Gastroesophageal sphincter (tissue), 3 donors: ENCODE results near the gene CCNY.

Source experiments
- EP300 ChIP-seq: sonication (generic); formaldehyde crosslinking; IDR thresholded peaks from one replicate; pipeline ENCODE4 v1.6.1; 2017; ENCODE audit warnings: antibody characterized with exemption, mild to moderate bottlenecking
- TF ChIP-seq, protein P1 (sequence below), 4 experiments: fragments of 200-600 bp in 2 of 4; fragments of 450-650 bp in 2 of 4; sonication (generic) in 1 of 4; IDR thresholded peaks; one replicate each; pipeline ENCODE4 v1.5.1; 2017 to 2019; ENCODE audit warnings: antibody characterized with exemption in 4 of 4, mild to moderate bottlenecking in 2 of 4, moderate library complexity in 2 of 4

DNA sequence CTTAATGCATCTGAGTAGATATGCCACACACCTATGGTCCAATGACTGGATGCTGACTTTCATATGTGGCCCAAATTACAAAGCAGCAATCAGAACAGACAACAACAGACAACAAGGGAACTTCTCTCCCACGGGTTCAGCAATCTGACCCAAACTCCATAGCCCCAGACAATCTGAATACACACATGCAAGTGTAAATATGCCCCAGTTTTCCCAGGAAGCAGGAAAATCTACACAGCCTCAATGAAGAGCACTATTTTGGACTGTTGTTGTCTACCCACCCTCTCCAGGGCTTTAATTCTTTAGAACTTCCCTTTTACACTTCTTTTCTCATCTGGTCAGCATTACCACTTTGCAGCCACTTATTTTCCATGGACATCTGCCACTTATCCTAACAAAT is 2.0 kb upstream of the CCNY start:
- TF ChIP-seq, protein P1, sequence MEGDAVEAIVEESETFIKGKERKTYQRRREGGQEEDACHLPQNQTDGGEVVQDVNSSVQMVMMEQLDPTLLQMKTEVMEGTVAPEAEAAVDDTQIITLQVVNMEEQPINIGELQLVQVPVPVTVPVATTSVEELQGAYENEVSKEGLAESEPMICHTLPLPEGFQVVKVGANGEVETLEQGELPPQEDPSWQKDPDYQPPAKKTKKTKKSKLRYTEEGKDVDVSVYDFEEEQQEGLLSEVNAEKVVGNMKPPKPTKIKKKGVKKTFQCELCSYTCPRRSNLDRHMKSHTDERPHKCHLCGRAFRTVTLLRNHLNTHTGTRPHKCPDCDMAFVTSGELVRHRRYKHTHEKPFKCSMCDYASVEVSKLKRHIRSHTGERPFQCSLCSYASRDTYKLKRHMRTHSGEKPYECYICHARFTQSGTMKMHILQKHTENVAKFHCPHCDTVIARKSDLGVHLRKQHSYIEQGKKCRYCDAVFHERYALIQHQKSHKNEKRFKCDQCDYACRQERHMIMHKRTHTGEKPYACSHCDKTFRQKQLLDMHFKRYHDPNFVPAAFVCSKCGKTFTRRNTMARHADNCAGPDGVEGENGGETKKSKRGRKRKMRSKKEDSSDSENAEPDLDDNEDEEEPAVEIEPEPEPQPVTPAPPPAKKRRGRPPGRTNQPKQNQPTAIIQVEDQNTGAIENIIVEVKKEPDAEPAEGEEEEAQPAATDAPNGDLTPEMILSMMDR (IDR thresholded peaks at IDR 0.05) = no peak
- TF ChIP-seq EP300 = no peak
